ENCODE results near the gene RTL1.

RTL1 gene

GRCh38 chr14:100867631-100868315 is 35.7 kb downstream of the RTL1 start:
- H3K27ac Mint-ChIP-seq: no peak overlapping the region
- no peaks in the 10 kb centered on the region for H3K36me3 Mint-ChIP-seq (ENCODE audit: low read depth)
- peaks cover 6% of the 10 kb centered on the region for H3K4me1 Mint-ChIP-seq (ENCODE audit: low read depth)
- no peaks in the 10 kb centered on the region for H3K9me3 Mint-ChIP-seq
- no peak for DNase-seq
- H3K4me3 Mint-ChIP-seq: no peak overlapping the region
- H3K27me3 Mint-ChIP-seq: no peaks in the 10 kb centered on the region

GRCh38 chr14:100866666-100867630 is 36.6 kb downstream of the RTL1 start:
- peaks cover 4% of the 10 kb centered on the region for H3K4me1 Mint-ChIP-seq (ENCODE audit: low read depth)
- no peaks in the 10 kb centered on the region for H3K36me3 Mint-ChIP-seq (ENCODE audit: low read depth)
- H3K9me3 Mint-ChIP-seq: no peaks in the 10 kb centered on the region
- no peaks in the 10 kb centered on the region for H3K27me3 Mint-ChIP-seq
- DNase-seq: no peak
- H3K4me3 Mint-ChIP-seq: no peak overlapping the region
- H3K27ac Mint-ChIP-seq: no peak overlapping the region

GRCh38 chr14:100865682-100866591 is 37.6 kb downstream of the RTL1 start:
- H3K9me3 Mint-ChIP-seq: no peaks in the 10 kb centered on the region
- H3K27ac Mint-ChIP-seq: no peak overlapping the region
- H3K36me3 Mint-ChIP-seq (ENCODE audit: low read depth): no peaks in the 10 kb centered on the region
- no peaks in the 10 kb centered on the region for H3K4me1 Mint-ChIP-seq (ENCODE audit: low read depth)
- DNase-seq: no peak
- H3K27me3 Mint-ChIP-seq: no peaks in the 10 kb centered on the region
- no peak overlapping the region for H3K4me3 Mint-ChIP-seq

- Mint-ChIP-seq H3K4me1 (ENCODE audit: low read depth) (no peaks in the 10 kb centered on the region), H3K27me3 (peaks cover 5% of the 10 kb centered on the region), H3K9me3 (no peaks in the 10 kb centered on the region), H3K4me3 (no peak overlapping the region), H3K36me3 (ENCODE audit: low read depth) (no peaks in the 10 kb centered on the region), H3K27ac (no peak overlapping the region)
- DNase-seq: no peak
Measured at GRCh38 chr14:100864960-100865681, 38.4 kb downstream of the RTL1 start.

GRCh38 chr14:100864206-100864605 is 39.3 kb downstream of the RTL1 start:
- DNase-seq: no peak
- no peak overlapping the region for H3K27ac Mint-ChIP-seq
- H3K4me3 Mint-ChIP-seq: no peak overlapping the region
- no peaks in the 10 kb centered on the region for H3K4me1 Mint-ChIP-seq (ENCODE audit: low read depth)
- H3K9me3 Mint-ChIP-seq: no peaks in the 10 kb centered on the region
- H3K27me3 Mint-ChIP-seq: peaks cover 10% of the 10 kb centered on the region
- H3K36me3 Mint-ChIP-seq (ENCODE audit: low read depth): no peaks in the 10 kb centered on the region

- no peaks in the 10 kb centered on the region for H3K36me3 Mint-ChIP-seq (ENCODE audit: low read depth)
- no peak overlapping the region for H3K27ac Mint-ChIP-seq
- no peak overlapping the region for H3K4me3 Mint-ChIP-seq
- no peaks in the 10 kb centered on the region for H3K9me3 Mint-ChIP-seq
- no peak for DNase-seq
- H3K27me3 Mint-ChIP-seq: peaks cover 10% of the 10 kb centered on the region
- no peaks in the 10 kb centered on the region for H3K4me1 Mint-ChIP-seq (ENCODE audit: low read depth)
Measured at GRCh38 chr14:100862793-100863192, 40.7 kb downstream of the RTL1 start.

DNA sequence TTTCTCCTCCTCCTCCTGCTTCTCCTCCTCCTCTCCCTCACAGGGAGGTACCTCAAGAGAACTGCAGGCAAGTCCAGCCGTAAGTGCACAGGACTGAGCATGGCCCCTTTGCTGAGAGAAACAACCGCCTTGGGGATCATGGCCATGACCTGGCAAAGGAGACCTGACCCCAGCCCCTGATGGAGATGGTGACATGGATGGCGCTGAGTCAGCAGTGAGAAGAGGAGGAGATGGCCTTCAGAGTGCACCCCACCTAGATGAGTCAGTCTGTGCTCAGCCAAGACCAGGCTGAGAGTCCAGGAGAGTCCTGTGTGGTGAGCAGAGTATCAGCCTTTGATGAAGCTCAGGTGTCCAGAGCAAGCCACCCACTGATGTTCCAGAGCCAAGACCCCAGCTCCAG is 41.2 kb downstream of the RTL1 start:
- Mint-ChIP-seq H3K4me3 (no peak overlapping the region), H3K27me3 (peaks cover 10% of the 10 kb centered on the region), H3K27ac (no peak overlapping the region), H3K4me1 (ENCODE audit: low read depth) (no peaks in the 10 kb centered on the region), H3K36me3 (ENCODE audit: low read depth) (no peaks in the 10 kb centered on the region), H3K9me3 (no peaks in the 10 kb centered on the region)
- no peak for DNase-seq

DNA sequence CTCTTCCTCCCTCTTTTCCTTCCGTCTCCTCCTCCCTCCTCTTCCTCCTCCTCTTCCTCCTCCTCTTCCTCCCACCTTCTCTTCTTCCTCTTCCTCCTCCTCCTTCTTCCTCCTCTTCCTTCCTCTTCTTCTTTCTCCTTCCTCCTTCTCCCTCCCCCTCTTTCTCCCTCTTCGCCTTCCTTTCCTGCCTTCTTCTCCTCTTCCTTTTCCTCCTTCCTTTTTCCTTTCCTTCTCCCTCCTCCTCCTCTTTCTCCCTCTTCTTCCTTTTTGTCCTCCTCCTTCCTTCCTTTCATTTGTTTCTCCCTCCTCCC is 41.6 kb downstream of the RTL1 start:
- H3K9me3 Mint-ChIP-seq: no peaks in the 10 kb centered on the region
- H3K4me3 Mint-ChIP-seq: no peak overlapping the region
- H3K27me3 Mint-ChIP-seq: peaks cover 10% of the 10 kb centered on the region
- DNase-seq: no peak
- H3K36me3 Mint-ChIP-seq (ENCODE audit: low read depth): no peaks in the 10 kb centered on the region
- H3K27ac Mint-ChIP-seq: no peak overlapping the region
- no peaks in the 10 kb centered on the region for H3K4me1 Mint-ChIP-seq (ENCODE audit: low read depth)

- no peak overlapping the region for H3K4me3 Mint-ChIP-seq
- DNase-seq: no peak
- H3K36me3 Mint-ChIP-seq (ENCODE audit: low read depth): no peaks in the 10 kb centered on the region
- H3K9me3 Mint-ChIP-seq: no peaks in the 10 kb centered on the region
- H3K4me1 Mint-ChIP-seq (ENCODE audit: low read depth): no peaks in the 10 kb centered on the region
- H3K27me3 Mint-ChIP-seq: peaks cover 10% of the 10 kb centered on the region
- no peak overlapping the region for H3K27ac Mint-ChIP-seq
Measured at GRCh38 chr14:100861188-100861936, 42.2 kb downstream of the RTL1 start.

GRCh38 chr14:100860556-100861187 is 42.9 kb downstream of the RTL1 start:
- no peak overlapping the region for H3K27ac Mint-ChIP-seq
- no peak for DNase-seq
- H3K27me3 Mint-ChIP-seq: peaks cover 10% of the 10 kb centered on the region
- no peaks in the 10 kb centered on the region for H3K36me3 Mint-ChIP-seq (ENCODE audit: low read depth)
- no peaks in the 10 kb centered on the region for H3K4me1 Mint-ChIP-seq (ENCODE audit: low read depth)
- no peaks in the 10 kb centered on the region for H3K9me3 Mint-ChIP-seq
- no peak overlapping the region for H3K4me3 Mint-ChIP-seq

DNA sequence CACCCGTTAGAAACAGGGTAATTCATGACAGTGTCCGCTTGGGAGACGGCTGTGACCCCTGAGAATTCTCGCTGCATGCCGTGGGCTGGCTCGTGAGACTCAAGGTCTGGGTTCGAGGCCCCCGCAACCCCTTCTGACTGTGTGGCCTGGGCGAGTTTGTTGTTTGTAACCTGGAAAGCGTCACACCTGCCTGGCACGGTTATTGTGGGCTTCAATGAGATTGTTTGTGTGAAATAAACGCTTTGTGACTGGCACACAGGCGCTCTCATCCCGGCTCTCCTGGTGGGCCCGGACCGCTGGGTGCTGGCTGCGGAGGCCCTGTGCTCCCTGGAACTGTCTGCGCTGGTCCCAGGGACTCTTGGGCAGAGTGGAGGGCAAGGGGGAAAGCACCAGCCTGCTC is 43.7 kb downstream of the RTL1 start:
- Mint-ChIP-seq H3K4me1 (ENCODE audit: low read depth) (no peaks in the 10 kb centered on the region), H3K27ac (no peak overlapping the region), H3K9me3 (no peaks in the 10 kb centered on the region), H3K36me3 (ENCODE audit: low read depth) (no peaks in the 10 kb centered on the region), H3K27me3 (peaks cover 10% of the 10 kb centered on the region), H3K4me3 (no peak overlapping the region)
- no peak for DNase-seq

- peaks cover 10% of the 10 kb centered on the region for H3K27me3 Mint-ChIP-seq
- H3K27ac Mint-ChIP-seq: no peak overlapping the region
- H3K4me1 Mint-ChIP-seq (ENCODE audit: low read depth): no peaks in the 10 kb centered on the region
Measured at GRCh38 chr14:100858838-100859220, 44.7 kb downstream of the RTL1 start.

More at GRCh38 chr14:100858838-100859220, 44.7 kb downstream of the RTL1 start:
- Mint-ChIP-seq H3K4me3 (no peak overlapping the region), H3K9me3 (no peaks in the 10 kb centered on the region), H3K36me3 (ENCODE audit: low read depth) (no peaks in the 10 kb centered on the region)
- no peak for DNase-seq

All from activated T-cell treated with anti-CD3 and anti-CD28 coated beads, Interleukin-2, amount 50 U/mL, for 24 hours (primary cell).